ENCODE measurements around the gene SNTB2.

The SNTB2 gene

DNA sequence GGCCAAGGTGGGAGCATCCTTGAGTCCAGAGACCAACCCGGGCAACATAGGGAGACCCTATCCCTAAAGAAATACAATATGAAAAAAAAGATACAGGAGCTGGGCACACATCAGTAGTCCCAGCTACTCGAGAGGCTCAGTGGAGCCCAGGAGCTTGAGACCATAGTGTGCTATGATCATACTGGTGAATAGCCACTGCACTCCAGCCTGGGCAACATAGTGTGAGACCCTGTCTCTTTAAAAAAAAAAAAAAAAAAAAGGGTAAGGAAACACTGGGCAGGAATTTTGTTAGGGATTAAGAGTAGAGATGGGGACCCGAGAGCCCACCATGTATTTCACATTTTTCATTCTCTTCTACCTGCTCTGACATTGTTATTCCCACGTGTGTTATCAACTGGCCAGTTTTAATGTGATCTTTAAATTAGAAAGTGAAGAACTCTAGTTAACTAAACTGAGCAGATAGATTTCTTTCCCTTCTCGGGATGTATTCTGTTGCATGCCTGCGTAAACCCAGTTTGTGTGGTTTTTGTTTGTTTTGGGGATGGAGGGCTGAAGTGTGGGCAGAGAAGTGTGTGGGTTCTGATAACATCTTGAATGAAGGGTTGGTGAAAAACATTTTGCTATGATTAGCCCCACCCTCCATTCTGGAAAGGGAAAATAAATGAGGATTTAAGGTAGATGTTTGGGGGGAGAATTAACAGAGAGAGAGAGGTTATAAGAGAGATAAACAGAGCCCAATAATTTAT is 17.2 kb upstream of the SNTB2 start:
- no peak for ATAC-seq
- H3K36me3 Mint-ChIP-seq: peaks cover 50% of the 10 kb centered on the region
- no peaks in the 10 kb centered on the region for H3K9me3 Mint-ChIP-seq
- no peak overlapping the region for H3K27ac Mint-ChIP-seq
- H3K4me3 Mint-ChIP-seq: no peak overlapping the region
- no peaks in the 10 kb centered on the region for H3K27me3 Mint-ChIP-seq
- H3K4me1 Mint-ChIP-seq: peaks cover 26% of the 10 kb centered on the region

DNA sequence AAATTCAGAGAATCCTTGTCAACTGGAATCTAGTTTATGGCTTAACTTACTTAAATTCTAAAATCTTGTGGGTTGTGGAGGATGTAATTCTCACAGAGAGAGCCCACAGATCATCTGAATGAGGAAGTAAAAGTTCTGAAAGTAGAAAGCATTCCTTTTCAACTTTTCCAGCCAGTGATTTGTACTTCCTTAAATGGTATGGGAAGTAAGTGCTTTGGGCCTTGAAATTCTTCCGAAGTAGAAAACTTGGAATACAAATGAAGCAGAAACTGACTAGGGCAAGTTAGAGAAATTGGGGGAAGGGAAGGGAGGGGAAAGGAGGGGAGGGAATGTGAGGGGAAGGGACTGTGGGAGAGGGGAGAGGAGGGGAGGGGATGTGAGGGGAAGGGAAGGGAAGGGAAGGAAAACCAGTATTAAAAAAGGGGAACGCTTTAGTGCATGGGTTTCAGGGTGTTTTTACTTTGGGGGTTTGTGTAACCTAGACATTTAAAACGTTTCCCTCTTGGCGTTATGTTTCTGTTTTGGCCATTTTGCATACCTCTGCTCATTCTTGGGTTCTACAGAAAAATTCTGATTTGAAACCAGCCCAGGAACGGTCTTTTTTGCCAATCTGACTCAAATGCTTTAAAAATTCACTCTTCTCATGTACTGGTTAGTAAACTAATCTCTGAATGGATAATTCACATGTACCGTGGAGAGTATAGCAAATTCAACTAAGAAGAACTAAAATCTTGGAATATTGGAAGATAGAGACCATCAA is 15.5 kb upstream of the SNTB2 start:
- H3K27ac Mint-ChIP-seq: peak overlapping the region; percentile 17
- H3K4me1 Mint-ChIP-seq: peaks cover 21% of the 10 kb centered on the region
- no peak for ATAC-seq
- no peaks in the 10 kb centered on the region for H3K27me3 Mint-ChIP-seq
- peaks cover 54% of the 10 kb centered on the region for H3K36me3 Mint-ChIP-seq
- no peak overlapping the region for H3K4me3 Mint-ChIP-seq
- H3K9me3 Mint-ChIP-seq: no peaks in the 10 kb centered on the region

DNA sequence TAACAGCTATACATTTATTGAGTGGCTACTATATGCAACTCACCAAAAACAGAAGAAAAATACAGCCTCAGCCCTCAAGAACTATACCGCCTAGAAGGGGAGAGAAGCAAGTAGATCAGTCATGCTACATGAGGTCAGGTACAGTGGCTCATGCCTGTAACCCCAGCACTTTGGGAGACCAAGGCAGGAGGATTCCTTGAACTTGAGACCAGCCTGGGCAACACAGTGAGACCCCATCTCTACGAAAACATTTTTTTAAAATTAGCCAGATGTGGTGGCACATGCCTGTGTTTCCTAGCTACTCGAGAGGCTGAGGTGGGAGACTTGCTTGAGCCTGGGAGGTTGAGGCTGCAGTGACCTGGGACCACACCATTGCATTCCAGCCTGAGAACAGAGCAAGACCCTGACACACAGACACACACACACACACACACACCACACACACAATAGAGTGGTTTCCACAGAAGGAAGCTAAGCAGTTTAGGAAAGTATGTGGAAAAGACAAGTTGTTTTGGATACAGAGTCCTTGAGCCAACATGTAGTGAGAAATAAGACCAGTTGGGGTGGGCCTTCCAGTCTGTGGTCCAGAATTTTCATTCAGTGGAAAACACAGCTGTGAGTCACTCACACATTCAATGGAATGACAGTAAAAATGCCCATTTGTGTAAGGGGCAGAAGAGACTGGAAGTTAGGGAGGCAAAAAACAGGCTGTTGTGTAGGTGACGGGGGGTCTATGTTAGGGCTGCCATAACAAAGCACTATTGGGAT is 10.7 kb upstream of the SNTB2 start:
- no peaks in the 10 kb centered on the region for H3K27me3 Mint-ChIP-seq
- H3K27ac Mint-ChIP-seq: no peak overlapping the region
- H3K36me3 Mint-ChIP-seq: peaks cover 24% of the 10 kb centered on the region
- H3K4me3 Mint-ChIP-seq: no peak overlapping the region
- H3K9me3 Mint-ChIP-seq: no peaks in the 10 kb centered on the region
- H3K4me1 Mint-ChIP-seq: peaks cover 8% of the 10 kb centered on the region
- no peak for ATAC-seq

- Mint-ChIP-seq H3K36me3 (peaks cover 30% of the 10 kb centered on the region), H3K27me3 (no peaks in the 10 kb centered on the region), H3K27ac (no peak overlapping the region), H3K9me3 (no peaks in the 10 kb centered on the region), H3K4me1 (no peaks in the 10 kb centered on the region), H3K4me3 (no peak overlapping the region)
- ATAC-seq: no peak
Measured at GRCh38 chr16:69179328-69180010, 7.5 kb upstream of the SNTB2 start.

DNA sequence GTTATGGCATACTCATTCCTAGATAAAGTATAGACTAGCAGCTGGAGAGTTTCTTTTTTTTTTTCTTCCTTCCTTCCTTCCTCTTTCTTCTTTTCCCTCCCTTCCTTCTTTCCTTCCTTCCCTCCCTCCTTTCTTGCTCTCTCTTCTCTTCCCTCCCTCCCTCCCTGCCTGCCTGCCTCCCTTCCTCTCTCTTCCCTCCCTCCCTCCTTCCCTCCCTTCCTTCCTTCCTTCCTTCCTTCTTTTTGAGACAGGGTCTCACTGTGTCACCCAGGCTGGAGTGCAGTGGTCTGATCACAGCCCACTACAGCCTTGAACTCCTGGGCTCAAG is 7.0 kb upstream of the SNTB2 start:
- H3K36me3 Mint-ChIP-seq: peaks cover 30% of the 10 kb centered on the region
- H3K9me3 Mint-ChIP-seq: no peaks in the 10 kb centered on the region
- H3K4me1 Mint-ChIP-seq: peaks cover 4% of the 10 kb centered on the region
- no peaks in the 10 kb centered on the region for H3K27me3 Mint-ChIP-seq
- no peak overlapping the region for H3K27ac Mint-ChIP-seq
- H3K4me3 Mint-ChIP-seq: no peak overlapping the region
- no peak for ATAC-seq

GRCh38 chr16:69182730-69183416 is 4.1 kb upstream of the SNTB2 start:
- Mint-ChIP-seq H3K4me1 (peaks cover 22% of the 10 kb centered on the region), H3K4me3 (no peak overlapping the region), H3K36me3 (peaks cover 16% of the 10 kb centered on the region), H3K9me3 (no peaks in the 10 kb centered on the region), H3K27ac (no peak overlapping the region), H3K27me3 (no peaks in the 10 kb centered on the region)
- ATAC-seq: no peak

DNA sequence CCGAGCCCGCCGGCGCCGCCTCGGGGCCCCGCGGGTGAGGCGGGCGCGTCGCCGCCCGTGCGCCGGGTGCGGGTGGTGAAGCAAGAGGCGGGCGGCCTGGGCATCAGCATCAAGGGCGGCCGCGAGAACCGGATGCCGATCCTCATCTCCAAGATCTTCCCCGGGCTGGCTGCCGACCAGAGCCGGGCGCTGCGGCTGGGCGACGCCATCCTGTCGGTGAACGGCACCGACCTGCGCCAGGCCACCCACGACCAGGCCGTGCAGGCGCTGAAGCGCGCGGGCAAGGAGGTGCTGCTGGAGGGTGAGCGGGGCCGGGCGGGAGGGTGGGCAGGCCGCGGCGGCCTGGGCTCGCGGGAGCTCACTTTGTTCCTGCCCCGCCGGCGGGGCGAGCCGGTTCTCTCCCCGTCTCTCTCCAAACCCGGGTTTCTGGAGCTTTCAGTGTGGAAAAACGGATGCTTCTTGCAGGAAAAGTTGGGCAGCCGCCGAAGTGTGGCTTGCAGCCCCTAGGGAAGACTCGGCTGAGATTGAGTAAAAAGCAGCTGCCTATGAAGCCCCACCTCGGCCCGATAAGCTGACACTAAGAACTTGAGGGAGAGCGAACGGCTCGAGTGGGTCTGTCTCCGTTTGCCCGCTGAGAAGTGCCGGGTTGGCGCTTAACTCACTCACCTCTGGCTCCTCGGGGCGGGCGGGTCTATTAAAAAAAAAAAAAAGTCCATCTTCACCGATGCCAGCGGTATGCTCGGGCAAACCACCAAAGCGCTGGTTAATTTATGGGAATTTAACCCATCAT is 677 bp downstream of the SNTB2 start:
- no peaks in the 10 kb centered on the region for H3K27me3 Mint-ChIP-seq
- H3K27ac Mint-ChIP-seq: peak overlapping the region; percentile 94
- no peaks in the 10 kb centered on the region for H3K9me3 Mint-ChIP-seq
- peaks cover 49% of the 10 kb centered on the region for H3K4me1 Mint-ChIP-seq
- ATAC-seq: peak; percentile 58
- H3K4me3 Mint-ChIP-seq: peak overlapping the region; percentile 85
- H3K36me3 Mint-ChIP-seq: peaks cover 4% of the 10 kb centered on the region

DNA sequence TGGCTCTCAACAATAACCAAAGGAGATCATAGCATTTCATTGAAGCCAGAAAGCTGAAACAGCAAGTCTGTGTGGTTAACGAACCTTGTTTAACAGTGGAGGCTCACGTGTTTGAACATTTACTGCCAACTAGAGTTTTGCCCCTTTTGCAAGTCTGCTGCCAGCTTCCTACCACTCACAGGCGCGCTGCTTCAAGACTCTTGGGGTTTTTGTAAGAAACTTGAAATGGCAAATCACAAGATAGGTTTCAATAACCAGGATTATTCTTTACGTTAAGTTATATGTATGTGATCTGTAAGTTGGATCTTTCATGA is 1.2 kb downstream of the SNTB2 start:
- no peaks in the 10 kb centered on the region for H3K9me3 Mint-ChIP-seq
- H3K36me3 Mint-ChIP-seq: no peaks in the 10 kb centered on the region
- H3K4me3 Mint-ChIP-seq: peak overlapping the region; percentile 85
- peak overlapping the region; percentile 94 for H3K27ac Mint-ChIP-seq
- H3K27me3 Mint-ChIP-seq: no peaks in the 10 kb centered on the region
- ATAC-seq: no peak
- H3K4me1 Mint-ChIP-seq: peaks cover 49% of the 10 kb centered on the region

DNA sequence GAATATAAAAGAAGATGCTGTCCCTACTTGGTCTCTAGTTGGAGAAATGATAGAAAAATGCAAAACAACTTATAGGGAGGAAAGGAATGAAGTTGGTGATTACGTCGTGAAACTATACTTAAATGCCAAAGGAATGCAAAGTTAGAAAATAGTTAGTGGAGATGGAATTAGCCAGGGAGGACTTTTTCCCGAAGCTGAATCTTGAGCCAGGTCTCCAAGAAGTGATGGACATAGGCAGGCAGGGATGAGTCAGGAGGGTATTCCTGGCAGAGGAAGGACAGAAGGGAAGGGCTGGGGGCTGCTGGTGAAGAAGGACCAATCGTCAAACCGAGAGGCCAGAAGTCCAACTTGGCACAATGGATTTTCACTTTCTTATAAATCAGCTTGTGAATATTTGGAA is 1.8 kb downstream of the SNTB2 start:
- Mint-ChIP-seq H3K36me3 (no peaks in the 10 kb centered on the region), H3K27ac (no peak overlapping the region), H3K4me1 (peaks cover 49% of the 10 kb centered on the region), H3K4me3 (peak overlapping the region; percentile 85), H3K27me3 (no peaks in the 10 kb centered on the region), H3K9me3 (no peaks in the 10 kb centered on the region)
- ATAC-seq: no peak

DNA sequence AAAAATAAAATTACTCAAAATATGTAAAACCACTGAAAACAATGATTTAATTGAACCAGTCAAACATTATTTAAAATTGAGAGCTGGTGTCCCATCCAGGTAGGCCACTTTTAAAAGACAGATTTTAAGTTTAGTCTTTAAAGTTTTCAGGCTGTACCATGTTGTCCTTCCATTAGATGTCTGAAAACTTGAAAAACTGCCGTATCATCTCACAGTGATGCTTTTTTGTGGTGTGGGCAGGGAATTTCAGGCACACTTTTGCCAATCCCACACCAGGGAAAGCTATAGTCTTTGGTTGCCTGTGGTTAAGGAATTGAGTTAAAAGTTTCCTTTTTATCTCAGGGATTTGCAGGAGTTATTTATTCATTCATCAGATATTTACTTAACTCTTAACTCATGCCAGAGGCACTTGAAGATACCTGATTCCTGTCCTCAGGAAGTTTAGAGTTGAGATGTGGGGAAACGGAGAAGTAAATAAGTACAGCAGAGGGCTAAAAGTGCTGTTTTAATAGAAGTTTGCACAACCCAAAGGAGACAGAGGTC is 3.2 kb downstream of the SNTB2 start:
- no peak overlapping the region for H3K27ac Mint-ChIP-seq
- H3K9me3 Mint-ChIP-seq: no peaks in the 10 kb centered on the region
- H3K4me1 Mint-ChIP-seq: peaks cover 44% of the 10 kb centered on the region
- H3K4me3 Mint-ChIP-seq: no peak overlapping the region
- no peak for ATAC-seq
- no peaks in the 10 kb centered on the region for H3K36me3 Mint-ChIP-seq
- no peaks in the 10 kb centered on the region for H3K27me3 Mint-ChIP-seq

GRCh38 chr16:69190598-69190997 is 3.6 kb downstream of the SNTB2 start:
- no peak for ATAC-seq
- Mint-ChIP-seq H3K27me3 (no peaks in the 10 kb centered on the region), H3K36me3 (no peaks in the 10 kb centered on the region), H3K4me1 (peaks cover 41% of the 10 kb centered on the region), H3K9me3 (no peaks in the 10 kb centered on the region), H3K4me3 (no peak overlapping the region), H3K27ac (no peak overlapping the region)

GRCh38 chr16:69191136-69191535 is 4.2 kb downstream of the SNTB2 start:
- Mint-ChIP-seq H3K36me3 (no peaks in the 10 kb centered on the region), H3K9me3 (no peaks in the 10 kb centered on the region), H3K4me3 (no peak overlapping the region), H3K27ac (no peak overlapping the region), H3K4me1 (peaks cover 38% of the 10 kb centered on the region), H3K27me3 (no peaks in the 10 kb centered on the region)
- ATAC-seq: no peak

GRCh38 chr16:69193855-69194254 is 6.9 kb downstream of the SNTB2 start:
- no peaks in the 10 kb centered on the region for H3K36me3 Mint-ChIP-seq
- H3K27me3 Mint-ChIP-seq: no peaks in the 10 kb centered on the region
- ATAC-seq: no peak
- H3K27ac Mint-ChIP-seq: no peak overlapping the region
- H3K4me1 Mint-ChIP-seq: peaks cover 23% of the 10 kb centered on the region
- no peaks in the 10 kb centered on the region for H3K9me3 Mint-ChIP-seq
- H3K4me3 Mint-ChIP-seq: no peak overlapping the region

DNA sequence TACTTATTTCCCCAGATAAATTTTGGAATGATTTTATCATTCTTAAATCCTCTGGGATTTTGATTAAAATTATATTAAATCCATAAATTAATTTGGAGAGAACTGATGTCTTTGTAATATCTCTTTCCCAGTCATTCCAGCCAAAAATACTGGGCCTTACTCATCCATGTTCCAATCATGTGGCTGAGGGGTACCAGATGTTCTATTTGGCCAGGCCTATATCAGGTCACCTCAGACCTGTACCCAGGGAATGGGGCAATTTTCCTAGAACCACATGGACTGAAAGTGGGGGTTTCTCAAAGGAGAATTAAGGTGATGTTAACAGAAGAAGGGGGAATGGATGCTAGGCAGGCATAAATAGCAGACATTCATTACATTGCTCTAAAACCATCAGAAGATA is 7.5 kb downstream of the SNTB2 start:
- Mint-ChIP-seq H3K27me3 (no peaks in the 10 kb centered on the region), H3K9me3 (no peaks in the 10 kb centered on the region), H3K4me3 (no peak overlapping the region), H3K36me3 (no peaks in the 10 kb centered on the region), H3K4me1 (peaks cover 22% of the 10 kb centered on the region), H3K27ac (no peak overlapping the region)
- no peak for ATAC-seq

Measured in stimulated activated memory B cell treated with anti-CD40 and anti-IgM and Interleukin-4, amounts not matched to agents 10 μg/mL and 1 μg/mL and 100 μg/mL, for 72 hours (primary cell).